GM12878 (cell line): ENCODE data around the gene LRRC23. TPM values are rescaled to one million over a fixed set of nuclear protein-coding genes. Genes with fewer than 3 reads are reported as not detected.
A peak's percentile ranks its signal among the peaks of the same experiment; 100 is the strongest.

Experiments
- ATAC-seq: fragments of 200-7000 bp; cut with Tn5 transposase; 3 replicates; pipeline ENCODE4 v1.9.1; 2020; ENCODE audit warnings: mild to moderate bottlenecking, moderate library complexity
- BruUV-seq: library from RNA; stranded (reverse); fragments of 400-500 nt; replicated peaks from 2 replicates; lab custom pipeline; 2021; lab: Mats Ljungman, UMichigan
- CTCF ChIA-PET: fragments of 300-600 bp; sonication (Branson Sonifier 250); formaldehyde crosslinking; extraction: SDS; loops from one replicate; lab custom pipeline; 2021; ENCODE audit warnings: inconsistent platforms; lab: Yijun Ruan, JAX
- POLR2A ChIA-PET: fragments of 350-600 bp; formaldehyde crosslinking; extraction: SDS; loops from one replicate; lab custom pipeline; 2021; ENCODE audit warnings: inconsistent platforms; lab: Charles Lee
- RAD21 ChIA-PET: fragments of 300-600 bp; sonication (Branson Sonifier 250); formaldehyde crosslinking; loops from one replicate; lab custom pipeline; 2023; ENCODE audit warnings: antibody characterized with exemption; ENCODE audit not compliant: unreplicated experiment; lab: Charles Lee
- SMC1A ChIA-PET: fragments of 300-600 bp; sonication (Branson Sonifier 250); formaldehyde crosslinking; loops from one replicate; lab custom pipeline; 2023; ENCODE audit not compliant: unreplicated experiment, uncharacterized antibody; lab: Charles Lee
- DNase-seq: peaks from one replicate; pipeline ENCODE4 v3.0.0-alpha.2; 2011; ENCODE audit warnings: low read depth, low spot score
- FAIRE-seq: peaks from 3 replicates; lab custom pipeline; 2011; peaks lifted over from hg19 to GRCh38; lab: Jason Lieb, UNC
- H2AFZ ChIP-seq: 2 replicates; pipeline ENCODE4 v1.6.0; 2011; ENCODE audit warnings: low read depth, low read length, control low read depth; ENCODE audit not compliant: control insufficient read depth
- H3K27ac ChIP-seq: 2 replicates; pipeline ENCODE4 v1.5.1; 2011; ENCODE audit warnings: control low read depth; ENCODE audit not compliant: control insufficient read depth, insufficient read depth
- H3K27me3 ChIP-seq, 2 experiments: replicated peaks in 1 of 2; 2 replicates each; pipeline versions ENCODE4 v1.6.0 to v1.6.1; 2011; ENCODE audit warnings: low read length in 1 of 2; ENCODE audit not compliant: control insufficient read depth in 2 of 2, insufficient read depth in 2 of 2
- H3K36me3 ChIP-seq, 2 experiments: 2 replicates each; pipeline ENCODE4 v1.5.1; 2011; ENCODE audit warnings: low read length in 1 of 2; ENCODE audit not compliant: control insufficient read depth in 2 of 2, insufficient read depth in 2 of 2
- H3K4me1 ChIP-seq: 2 replicates; pipeline ENCODE4 v1.6.1; 2011; ENCODE audit warnings: mild to moderate bottlenecking, low read length, moderate library complexity, mixed read lengths; ENCODE audit not compliant: control insufficient read depth, insufficient read depth
- H3K4me2 ChIP-seq: 2 replicates; pipeline ENCODE4 v1.6.0; 2011; ENCODE audit warnings: control low read depth; ENCODE audit not compliant: control insufficient read depth, insufficient read depth
- H3K4me3 ChIP-seq: fragments of 200-600 bp; sonication (generic); 2 replicates; pipeline ENCODE4 v1.5.1; 2016
- H3K79me2 ChIP-seq: 2 replicates; pipeline ENCODE4 v1.6.0; 2011; ENCODE audit warnings: low read length; ENCODE audit not compliant: control insufficient read depth, insufficient read depth
- H3K9ac ChIP-seq: 2 replicates; pipeline ENCODE4 v1.8.0; 2011; ENCODE audit warnings: low read length, control low read depth, mixed read lengths; ENCODE audit not compliant: control insufficient read depth, insufficient read depth
- H3K9me3 ChIP-seq: replicated peaks from 3 replicates; pipeline ENCODE4 v1.5.1; 2011; ENCODE audit warnings: mild to moderate bottlenecking, low read length; ENCODE audit not compliant: control insufficient read depth, insufficient read depth
- H4K20me1 ChIP-seq: 2 replicates; pipeline ENCODE4 v1.6.0; 2011; ENCODE audit not compliant: control insufficient read depth, insufficient read depth
- CBX5 ChIP-seq: sonication (generic); IDR thresholded peaks from 2 replicates; pipeline ENCODE4 v1.6.1; 2016; ENCODE audit warnings: low read depth, moderate library complexity, mild to moderate bottlenecking, inconsistent platforms
- CTCF ChIP-seq, 3 experiments: IDR thresholded peaks in 2 of 3; conservative IDR thresholded peaks in 1 of 3; 2 replicates each; pipeline ENCODE4 v1.5.1; 2011; ENCODE audit warnings: low read depth in 3 of 3, low read length in 3 of 3, mild to moderate bottlenecking in 3 of 3, control low read depth in 2 of 3, moderate library complexity in 2 of 3, inconsistent platforms in 1 of 3, mixed read lengths in 1 of 3; ENCODE audit not compliant: control insufficient read depth in 2 of 3, insufficient read depth in 1 of 3; ENCODE audit errors: extremely low read depth in 1 of 3
- MEF2B ChIP-seq: fragments of 450-650 bp; IDR thresholded peaks from 2 replicates; pipeline ENCODE4 v1.6.1; 2018; ENCODE audit warnings: mild to moderate bottlenecking, moderate library complexity; ENCODE audit not compliant: partially characterized antibody, poor library complexity, severe bottlenecking
- MXI1 ChIP-seq: fragments of 150-350 bp; IDR thresholded peaks from 2 replicates; pipeline ENCODE4 v1.6.1; 2011; ENCODE audit warnings: low read depth, mild to moderate bottlenecking, inconsistent platforms, low read length, improper control_type of control experiment
- NR2C1 ChIP-seq: fragments of 450-650 bp; IDR thresholded peaks from 2 replicates; pipeline ENCODE4 v1.6.1; 2017; ENCODE audit warnings: antibody characterized with exemption, mild to moderate bottlenecking, moderate library complexity
- NR2F1 ChIP-seq: fragments of 450-650 bp; conservative IDR thresholded peaks from 2 replicates; pipeline ENCODE4 v1.6.1; 2017; ENCODE audit warnings: mild to moderate bottlenecking
- POLR2AphosphoS5 ChIP-seq: IDR thresholded peaks from 2 replicates; pipeline ENCODE4 v1.6.1; 2011; ENCODE audit warnings: mild to moderate bottlenecking, low read length, inconsistent platforms
- RAD21 ChIP-seq: IDR thresholded peaks from 2 replicates; pipeline ENCODE4 v1.6.1; 2011; ENCODE audit warnings: mild to moderate bottlenecking, low read depth, low read length, moderate library complexity; ENCODE audit not compliant: insufficient read depth
- SMC3 ChIP-seq: IDR thresholded peaks from 2 replicates; pipeline ENCODE4 v1.6.1; 2011; ENCODE audit warnings: low read length, improper control_type of control experiment, borderline replicate concordance
- YY1 ChIP-seq: IDR thresholded peaks from 2 replicates; pipeline ENCODE4 v1.6.1; 2011; ENCODE audit warnings: low read depth, mild to moderate bottlenecking, low read length
- ZNF687 ChIP-seq: fragments of 450-650 bp; IDR thresholded peaks from 2 replicates; pipeline ENCODE4 v1.6.1; 2017; ENCODE audit warnings: mild to moderate bottlenecking, moderate library complexity
- WGBS: methylation state at CpG from one replicate; pipeline ENCODE4 v1.1.6; 2016; ENCODE audit warnings: low lambda C conversion rate; ENCODE audit not compliant: insufficient replicate concordance, insufficient coverage; ENCODE audit errors: missing lambda C conversion rate; 5-methylcytosine and 5-hydroxymethylcytosine counted together
- in situ Hi-C: fragments of 300-500 bp; cut with MboI; formaldehyde crosslinking; loops from 9 replicates; pipeline ENCODE4 v1.14.3; 2018; ENCODE audit warnings: mixed read lengths
- intact Hi-C: fragments of 100-400 bp; cut with micrococcal nuclease; formaldehyde crosslinking; loops from one replicate; pipeline ENCODE4 v1.14.2; 2022; ENCODE audit not compliant: unreplicated experiment
- polyA plus RNA-seq, 11 experiments: library from polyadenylated mRNA; depleted of rRNA in 4 of 11; unstranded in 6 of 11; stranded (reverse) in 5 of 11; fragments of >200 nt; fragmentation: Nextera tagmentation in 4 of 11; fragmentation: Illumina TruSeq in 1 of 11; extraction: Ambion mirVana in 4 of 11; extraction: Trizol in 1 of 11; gene quantifications; 1 replicate in 1 of 11; 2 replicates in 10 of 11; pipeline versions ENCODE4 v1.2.1 to v1.2.3, GENCODE V29; 2011 to 2016; ENCODE audit warnings: inconsistent platforms in 2 of 11, missing spikeins in 2 of 11, low read depth in 1 of 11
- total RNA-seq, 4 experiments: library from RNA; depleted of rRNA in 3 of 4; stranded (reverse); fragments of >200 nt in 3 of 4; fragmentation: Illumina TruSeq in 1 of 4; extraction: Trizol in 1 of 4; gene quantifications; 2 replicates each; pipeline versions ENCODE4 v1.2.1 to v1.2.3, GENCODE V29; 2013 to 2021
- TF ChIP-seq, protein P1 (sequence below): IDR thresholded peaks from 2 replicates; pipeline ENCODE4 v1.6.1; 2012; ENCODE audit warnings: improper control_type of control experiment, low read depth, low read length; ENCODE audit not compliant: insufficient replicate concordance

Gene LRRC23
- total and polyA plus RNA-seq, 10 of the 15 experiments (the other 5 are each of a cell fraction or from before 2014, with no cell fraction given) = 1.4 to 6.9 (median 3.4) TPM

GRCh38 chr12:6950401-6950801 lies 45.8 kb downstream of the LRRC23 start:
- in situ Hi-C loops (loop anchor here (25.0 kb wide), 1 partner anchor 1687 kb away; no protein-coding TSS in a partner anchor), intact Hi-C loops (no loop called here)
- ATAC-seq = no peak
- Histone ChIP-seq H3K79me2 (peaks cover 80% of the 10 kb centered on the region), H3K9ac (peak overlapping the region; percentile 99), H3K4me2 (peak overlapping the region; percentile 99), H2AFZ (peak overlapping the region; percentile 24), H3K4me1 (peaks cover 67% of the 10 kb centered on the region), H3K27me3 (no peaks in the 10 kb centered on the region), H3K9me3 (no peaks in the 10 kb centered on the region), H3K27ac (peak overlapping the region; percentile 99), H3K4me3 (peak overlapping the region; percentile 95), H4K20me1 (no peaks in the 10 kb centered on the region), H3K36me3 (peaks cover 2 to 17% of the 10 kb centered on the region in 2 experiments; a peak in 2 of 4 replicates)
- ChIA-PET SMC1A (interaction anchor here (1.6 to 11.6 kb wide), 2 partner anchors 10 to 160 kb away, joined by 6 to 395 read pairs; no protein-coding TSS in a partner anchor), POLR2A (interaction anchor here (17.8 kb wide), 1 partner anchor 10 kb away, joined by 524 read pairs; no protein-coding TSS in a partner anchor), RAD21 (interaction anchor here (1.2 to 3.4 kb wide), 5 partner anchors 9 to 82 kb away, joined by 3 to 16 read pairs (median 5); no protein-coding TSS in a partner anchor), CTCF (interaction anchor here (0.7 to 11.6 kb wide), 3 partner anchors 10 to 158 kb away, joined by 3 to 645 read pairs (median 3); partner anchors contain the start of gene LPCAT3)
- WGBS = 50% methylated on average over 1 of the region's 1 CpG
- no peak for DNase-seq
- BruUV-seq = no TSS peak
- no peak for FAIRE-seq
- peak; percentile 23; the same call in 1 of the 2 replicates for TF ChIP-seq SMC3
- no peak for TF ChIP-seq POLR2AphosphoS5
- TF ChIP-seq, protein P1, sequence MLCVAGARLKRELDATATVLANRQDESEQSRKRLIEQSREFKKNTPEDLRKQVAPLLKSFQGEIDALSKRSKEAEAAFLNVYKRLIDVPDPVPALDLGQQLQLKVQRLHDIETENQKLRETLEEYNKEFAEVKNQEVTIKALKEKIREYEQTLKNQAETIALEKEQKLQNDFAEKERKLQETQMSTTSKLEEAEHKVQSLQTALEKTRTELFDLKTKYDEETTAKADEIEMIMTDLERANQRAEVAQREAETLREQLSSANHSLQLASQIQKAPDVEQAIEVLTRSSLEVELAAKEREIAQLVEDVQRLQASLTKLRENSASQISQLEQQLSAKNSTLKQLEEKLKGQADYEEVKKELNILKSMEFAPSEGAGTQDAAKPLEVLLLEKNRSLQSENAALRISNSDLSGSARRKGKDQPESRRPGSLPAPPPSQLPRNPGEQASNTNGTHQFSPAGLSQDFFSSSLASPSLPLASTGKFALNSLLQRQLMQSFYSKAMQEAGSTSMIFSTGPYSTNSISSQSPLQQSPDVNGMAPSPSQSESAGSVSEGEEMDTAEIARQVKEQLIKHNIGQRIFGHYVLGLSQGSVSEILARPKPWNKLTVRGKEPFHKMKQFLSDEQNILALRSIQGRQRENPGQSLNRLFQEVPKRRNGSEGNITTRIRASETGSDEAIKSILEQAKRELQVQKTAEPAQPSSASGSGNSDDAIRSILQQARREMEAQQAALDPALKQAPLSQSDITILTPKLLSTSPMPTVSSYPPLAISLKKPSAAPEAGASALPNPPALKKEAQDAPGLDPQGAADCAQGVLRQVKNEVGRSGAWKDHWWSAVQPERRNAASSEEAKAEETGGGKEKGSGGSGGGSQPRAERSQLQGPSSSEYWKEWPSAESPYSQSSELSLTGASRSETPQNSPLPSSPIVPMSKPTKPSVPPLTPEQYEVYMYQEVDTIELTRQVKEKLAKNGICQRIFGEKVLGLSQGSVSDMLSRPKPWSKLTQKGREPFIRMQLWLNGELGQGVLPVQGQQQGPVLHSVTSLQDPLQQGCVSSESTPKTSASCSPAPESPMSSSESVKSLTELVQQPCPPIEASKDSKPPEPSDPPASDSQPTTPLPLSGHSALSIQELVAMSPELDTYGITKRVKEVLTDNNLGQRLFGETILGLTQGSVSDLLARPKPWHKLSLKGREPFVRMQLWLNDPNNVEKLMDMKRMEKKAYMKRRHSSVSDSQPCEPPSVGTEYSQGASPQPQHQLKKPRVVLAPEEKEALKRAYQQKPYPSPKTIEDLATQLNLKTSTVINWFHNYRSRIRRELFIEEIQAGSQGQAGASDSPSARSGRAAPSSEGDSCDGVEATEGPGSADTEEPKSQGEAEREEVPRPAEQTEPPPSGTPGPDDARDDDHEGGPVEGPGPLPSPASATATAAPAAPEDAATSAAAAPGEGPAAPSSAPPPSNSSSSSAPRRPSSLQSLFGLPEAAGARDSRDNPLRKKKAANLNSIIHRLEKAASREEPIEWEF = no peak
- no peak for TF ChIP-seq MXI1
- TF ChIP-seq YY1 = peak; percentile 64
- TF ChIP-seq CBX5 = no peak
- peak; percentile 38 to 64 (median 61) for TF ChIP-seq CTCF (IDR thresholded peaks at IDR 0.05 in 2 of 3, conservative IDR thresholded peaks at IDR 0.05 in 1 of 3; ENCODE audit: control insufficient read depth in 2 of 3, extremely low read depth in 1 of 3, insufficient read depth in 1 of 3, low read depth in 3 of 3, low read length in 3 of 3)
- TF ChIP-seq RAD21 = peak; percentile 37
- TF ChIP-seq NR2C1 = peak; percentile 84
- peak; percentile 64 for TF ChIP-seq NR2F1
- TF ChIP-seq ZNF687 = peak; percentile 90
- TF ChIP-seq MEF2B = peak; percentile 29
